NOMO-1 treated with dmso at 0.1 percent for 144 hours (cell line): ENCODE results near the gene NPAS3.

Experiments used
- DNase-seq: peaks from one replicate; lab custom pipeline; 2025; ENCODE audit not compliant: unreplicated experiment; lab: John Stamatoyannopoulos, UW

The NPAS3 gene

GRCh38 chr14:33733721-33734120 is 795.0 kb downstream of the NPAS3 start:
- no peak for DNase-seq

- DNase-seq: no peak
Measured at GRCh38 chr14:33734387-33734786, 795.7 kb downstream of the NPAS3 start.

GRCh38 chr14:33736299-33736825 is 797.7 kb downstream of the NPAS3 start:
- DNase-seq: no peak

GRCh38 chr14:33736979-33737378 is 798.3 kb downstream of the NPAS3 start:
- no peak for DNase-seq

GRCh38 chr14:33737446-33737845 is 798.8 kb downstream of the NPAS3 start:
- DNase-seq: no peak

- no peak for DNase-seq
Measured at GRCh38 chr14:33738029-33738428, 799.4 kb downstream of the NPAS3 start.

GRCh38 chr14:33738491-33738890 is 799.8 kb downstream of the NPAS3 start:
- no peak for DNase-seq

GRCh38 chr14:33740531-33740930 is 801.9 kb downstream of the NPAS3 start:
- DNase-seq: no peak

- no peak for DNase-seq
Measured at GRCh38 chr14:33742166-33742565, 803.5 kb downstream of the NPAS3 start.

GRCh38 chr14:33745163-33745562 is 806.5 kb downstream of the NPAS3 start:
- no peak for DNase-seq

GRCh38 chr14:33747749-33748148 is 809.1 kb downstream of the NPAS3 start:
- DNase-seq: no peak

- DNase-seq: no peak
Measured at GRCh38 chr14:33754261-33754660, 815.6 kb downstream of the NPAS3 start.

GRCh38 chr14:33755358-33755757 is 816.7 kb downstream of the NPAS3 start:
- DNase-seq: no peak

- DNase-seq: no peak
Measured at GRCh38 chr14:33756833-33757232, 818.2 kb downstream of the NPAS3 start.

- DNase-seq: no peak
Measured at GRCh38 chr14:33758547-33758946, 819.9 kb downstream of the NPAS3 start.

GRCh38 chr14:33762161-33762851 is 823.6 kb downstream of the NPAS3 start:
- DNase-seq: no peak

- DNase-seq: no peak
Measured at GRCh38 chr14:33764876-33765650, 826.4 kb downstream of the NPAS3 start.

GRCh38 chr14:33767586-33768457 is 829.1 kb downstream of the NPAS3 start:
- DNase-seq: no peak

GRCh38 chr14:33768458-33768830 is 829.8 kb downstream of the NPAS3 start:
- no peak for DNase-seq

GRCh38 chr14:33773205-33774030 is 834.7 kb downstream of the NPAS3 start:
- no peak for DNase-seq

- no peak for DNase-seq
Measured at GRCh38 chr14:33774161-33774560, 835.5 kb downstream of the NPAS3 start.
